ENCODE data around the gene MNT. TPM values are rescaled to one million over a fixed set of nuclear protein-coding genes. Genes with fewer than 3 reads are reported as not detected.

Gene MNT
- total and polyA plus RNA-seq, 2 of the 8 experiments (the other 6 are each of a cell fraction or from before 2014, with no cell fraction given), result 5.0 to 17.3 TPM

DNA sequence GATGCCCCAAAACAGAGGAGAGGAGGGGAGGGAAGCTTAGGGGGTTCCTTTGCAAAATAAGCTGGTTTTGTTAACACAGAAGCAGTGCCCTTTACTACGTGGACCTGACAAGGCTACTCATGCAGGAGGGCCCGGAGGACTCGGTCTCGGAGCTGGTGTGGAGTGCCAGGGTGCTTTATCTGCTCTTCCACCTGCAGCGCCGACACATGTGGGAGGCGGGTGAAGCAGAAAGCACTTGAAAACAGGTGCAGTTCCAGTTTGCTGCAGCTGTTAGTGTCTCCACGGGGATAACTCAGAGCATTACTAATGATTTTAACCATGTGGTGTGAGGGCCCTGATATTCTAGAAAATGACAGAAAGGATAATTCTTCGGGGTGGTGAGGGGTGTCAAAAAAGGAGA is 35.0 kb upstream of the MNT start:
- H4K8ac ChIP-seq (ENCODE audit: extremely low read depth, insufficient read depth, low read length), result no peak overlapping the region
- no peaks in the 10 kb centered on the region for H3K23me2 ChIP-seq (ENCODE audit: low read depth, low read length)
- DNase-seq (ENCODE audit: low read depth in 1 of 2, low spot score in 2 of 2) (peak in 1 of 2 experiments; percentile 51), FAIRE-seq (no peak)
- no peaks in the 10 kb centered on the region for H3K9me3 ChIP-seq (ENCODE audit: insufficient read depth in 2 of 2, low read depth in 1 of 2, low read length in 1 of 2)
- H3K23ac ChIP-seq (ENCODE audit: insufficient read length), result no peak overlapping the region
- no peak overlapping the region for H2BK120ac ChIP-seq (replicated peaks; ENCODE audit: low read depth, low read length)
- H2BK5ac ChIP-seq (ENCODE audit: low read depth, low read length), result peak overlapping the region; percentile 52; the same call in 1 of the 2 replicates
- ChIA-PET POLR2A (ENCODE audit: partially characterized antibody) (interaction anchor here (0.9 to 1.3 kb wide), 3 partner anchors 8 to 75 kb away, joined by 3 to 7 read pairs (median 5); partner anchors contain the start of gene METTL16), CTCF (ENCODE audit: partially characterized antibody) (interaction anchor here (0.6 to 3.4 kb wide), 7 partner anchors 9 to 157 kb away, joined by 3 to 17 read pairs (median 5); no protein-coding TSS in a partner anchor)
- peak overlapping the region; percentile 61 to 64 for H3K4me2 ChIP-seq (ENCODE audit: insufficient read depth in 1 of 2, low read depth in 2 of 2, low read length in 2 of 2)
- peaks cover 10 to 39% (median 20%) of the 10 kb centered on the region in 4 experiments; a peak in 7 of 8 replicates for H3K36me3 ChIP-seq (ENCODE audit: control insufficient read depth in 2 of 4, insufficient read depth in 4 of 4, low read length in 3 of 4)
- peak overlapping the region in 2 of 4 experiments; percentile 8 to 10; a peak in 2 of 7 replicates for H3K9ac ChIP-seq (replicated peaks in 1 of 4; ENCODE audit: extremely low read depth in 1 of 4, low read depth in 3 of 4, low read length in 3 of 4)
- no peak overlapping the region for H3K4ac ChIP-seq (replicated peaks; ENCODE audit: insufficient read length, low read depth, low read length)
- H3K79me1 ChIP-seq (ENCODE audit: low read depth, low read length), result peaks cover 8% of the 10 kb centered on the region
- H3K79me2 ChIP-seq (ENCODE audit: control insufficient read depth in 1 of 2, insufficient read depth in 2 of 2, low read length in 2 of 2), result peaks cover 0 to 14% of the 10 kb centered on the region in 2 experiments; a peak in 2 of 4 replicates
- no peak overlapping the region for H2BK15ac ChIP-seq (ENCODE audit: low read length)
- no peaks in the 10 kb centered on the region for H3K27me3 ChIP-seq (replicated peaks in 1 of 4; ENCODE audit: control insufficient read depth in 3 of 4, extremely low read depth in 1 of 4, insufficient read depth in 3 of 4, low read length in 3 of 4)
- no peak overlapping the region for H2BK12ac ChIP-seq (ENCODE audit: low read depth, low read length)
- TF ChIP-seq KDM5A (IDR thresholded peaks at IDR 0.05; ENCODE audit: low read length) (no peak), CTBP2 (IDR thresholded peaks at IDR 0.05; ENCODE audit: borderline replicate concordance, insufficient read depth, insufficient read length, low read length) (no peak), NRF1 (IDR thresholded peaks at IDR 0.05; ENCODE audit: low read depth, low read length) (no peak), POLR2AphosphoS5 (IDR thresholded peaks at IDR 0.05; ENCODE audit: low read depth, low read length) (no peak), TAF1 (IDR thresholded peaks at IDR 0.05; ENCODE audit: low read depth, low read length) (no peak), SIRT6 (IDR thresholded peaks at IDR 0.05; ENCODE audit: low read length) (no peak), BRCA1 (IDR thresholded peaks at IDR 0.05; ENCODE audit: low read depth, low read length) (no peak), SUZ12 (IDR thresholded peaks at IDR 0.05; ENCODE audit: low read length) (no peak), CHD2 (IDR thresholded peaks at IDR 0.05; ENCODE audit: low read length) (no peak)
- TF ChIP-seq, protein P1, sequence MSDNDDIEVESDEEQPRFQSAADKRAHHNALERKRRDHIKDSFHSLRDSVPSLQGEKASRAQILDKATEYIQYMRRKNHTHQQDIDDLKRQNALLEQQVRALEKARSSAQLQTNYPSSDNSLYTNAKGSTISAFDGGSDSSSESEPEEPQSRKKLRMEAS (IDR thresholded peaks at IDR 0.05), result no peak
- H2AFZ ChIP-seq (ENCODE audit: low read length), result no peak overlapping the region
- no peak overlapping the region for H3K14ac ChIP-seq (ENCODE audit: insufficient read length)
- H3K56ac ChIP-seq (replicated peaks; ENCODE audit: insufficient read length, low read depth, low read length), result no peak overlapping the region
- H2AK5ac ChIP-seq (ENCODE audit: low read depth, low read length), result no peak overlapping the region
- H3K4me3 ChIP-seq (ENCODE audit: extremely low read depth in 1 of 4, insufficient read depth in 2 of 4, low read depth in 3 of 4, low read length in 4 of 4), result peak overlapping the region in 1 of 4 experiments; percentile 39; a peak in 1 of 8 replicates
- H2BK20ac ChIP-seq (ENCODE audit: low read length), result no peak overlapping the region
- H4K20me1 ChIP-seq (replicated peaks in 1 of 2; ENCODE audit: control insufficient read depth in 1 of 2, insufficient read depth in 2 of 2, low read length in 2 of 2), result peaks cover 0 to 1% of the 10 kb centered on the region in 2 experiments
- H3K18ac ChIP-seq (ENCODE audit: extremely low read depth, low read length), result no peak overlapping the region
- H3K27ac ChIP-seq (ENCODE audit: low read depth, low read length), result peak overlapping the region; percentile 72
- H4K91ac ChIP-seq (replicated peaks; ENCODE audit: insufficient read length, low read length), result no peak overlapping the region
- WGBS, 2 experiments (ENCODE audit: extremely low coverage in 1 of 2, insufficient coverage in 1 of 2, insufficient read length in 1 of 2, insufficient replicate concordance in 2 of 2, low coverage in 1 of 2, low lambda C conversion rate in 2 of 2, missing lambda C conversion rate in 1 of 2), result 87% methylated on average over 9 of the region's 9 CpGs; no CpG with 5 or more reads in 1 of the 2 experiments
- peaks cover 6 to 17% (median 13%) of the 10 kb centered on the region in 4 experiments for H3K4me1 ChIP-seq (replicated peaks in 1 of 4; ENCODE audit: control insufficient read depth in 3 of 4, insufficient read depth in 4 of 4, low read length in 3 of 4)
- no peak overlapping the region for H4K5ac ChIP-seq (ENCODE audit: insufficient read length, low read depth, low read length)
